Endothelial cell of umbilical vein (primary cell): ENCODE results near the gene AMDHD2.
"Not testable (repeated sequence)": the region's sequence is repeated elsewhere in the genome, so short reads cannot be mapped to it uniquely, and the experiment has no call there.

Experiments used
- EZH2 ChIP-seq: IDR thresholded peaks from 2 replicates; pipeline ENCODE4 v1.6.1; 2012; ENCODE audit warnings: borderline replicate concordance, low read depth, mild to moderate bottlenecking, moderate library complexity, low read length, inconsistent platforms; ENCODE audit not compliant: severe bottlenecking
- GATA2 ChIP-seq: IDR thresholded peaks from 2 replicates; pipeline ENCODE4 v1.7.0; 2011; ENCODE audit warnings: low read depth, mild to moderate bottlenecking, moderate library complexity, mixed read lengths, low read length; ENCODE audit not compliant: insufficient read length, insufficient read depth
- POLR2A ChIP-seq: IDR thresholded peaks from 2 replicates; pipeline ENCODE4 v1.6.1; 2012; ENCODE audit warnings: low read depth, mild to moderate bottlenecking, control low read depth, low read length
- POLR2AphosphoS5 ChIP-seq: IDR thresholded peaks from 2 replicates; pipeline ENCODE4 v1.6.1; 2012; ENCODE audit warnings: low read depth, mild to moderate bottlenecking, control low read depth, low read length, moderate library complexity; ENCODE audit not compliant: insufficient read depth
- TF ChIP-seq, protein P1 (sequence below), 2 donors: IDR thresholded peaks; 1 replicate in 1 of 2; 2 replicates in 1 of 2; pipeline ENCODE4 v1.5.1; 2011; ENCODE audit warnings: low read length in 2 of 2, mild to moderate bottlenecking in 2 of 2, moderate library complexity in 2 of 2, control low read depth in 1 of 2, inconsistent platforms in 1 of 2, low read depth in 1 of 2; ENCODE audit not compliant: insufficient read depth in 1 of 2; ENCODE audit errors: extremely low read depth in 1 of 2

DNA sequence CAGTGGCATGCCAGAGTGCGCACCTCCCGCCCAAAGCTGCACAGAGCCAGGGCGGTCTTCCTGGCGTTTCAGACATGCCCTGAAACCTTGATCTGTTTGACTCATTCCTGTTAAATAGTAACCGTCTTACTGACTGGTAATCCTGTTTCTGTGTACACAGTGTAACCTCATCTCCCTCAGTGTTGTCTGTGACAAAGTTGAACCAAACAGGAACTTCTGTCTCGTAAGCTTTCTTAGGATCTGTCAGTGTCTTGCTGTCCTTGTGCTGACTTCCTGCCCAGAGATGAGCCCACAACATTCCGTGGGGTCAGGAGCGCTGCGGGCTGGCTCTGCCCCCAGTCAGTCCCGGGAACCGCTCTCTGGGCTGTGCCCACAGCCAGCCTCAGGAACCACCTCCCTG is 48.4 kb downstream of the AMDHD2 start:
- TF ChIP-seq, protein P1, sequence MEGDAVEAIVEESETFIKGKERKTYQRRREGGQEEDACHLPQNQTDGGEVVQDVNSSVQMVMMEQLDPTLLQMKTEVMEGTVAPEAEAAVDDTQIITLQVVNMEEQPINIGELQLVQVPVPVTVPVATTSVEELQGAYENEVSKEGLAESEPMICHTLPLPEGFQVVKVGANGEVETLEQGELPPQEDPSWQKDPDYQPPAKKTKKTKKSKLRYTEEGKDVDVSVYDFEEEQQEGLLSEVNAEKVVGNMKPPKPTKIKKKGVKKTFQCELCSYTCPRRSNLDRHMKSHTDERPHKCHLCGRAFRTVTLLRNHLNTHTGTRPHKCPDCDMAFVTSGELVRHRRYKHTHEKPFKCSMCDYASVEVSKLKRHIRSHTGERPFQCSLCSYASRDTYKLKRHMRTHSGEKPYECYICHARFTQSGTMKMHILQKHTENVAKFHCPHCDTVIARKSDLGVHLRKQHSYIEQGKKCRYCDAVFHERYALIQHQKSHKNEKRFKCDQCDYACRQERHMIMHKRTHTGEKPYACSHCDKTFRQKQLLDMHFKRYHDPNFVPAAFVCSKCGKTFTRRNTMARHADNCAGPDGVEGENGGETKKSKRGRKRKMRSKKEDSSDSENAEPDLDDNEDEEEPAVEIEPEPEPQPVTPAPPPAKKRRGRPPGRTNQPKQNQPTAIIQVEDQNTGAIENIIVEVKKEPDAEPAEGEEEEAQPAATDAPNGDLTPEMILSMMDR (IDR thresholded peaks at IDR 0.05; ENCODE audit: extremely low read depth in 1 of 2, insufficient read depth in 1 of 2, low read depth in 1 of 2, low read length in 2 of 2), result not testable (repeated sequence)
- not testable (repeated sequence) for TF ChIP-seq POLR2AphosphoS5, POLR2A, EZH2, GATA2
